ENCODE results near the gene ZC2HC1C.
A peak's percentile ranks its signal among the peaks of the same experiment; 100 is the strongest.

Gene ZC2HC1C

GRCh38 chr14:75088153-75088552, 18.7 kb downstream of the ZC2HC1C start:
- DNase-seq (ENCODE audit: insufficient read length, low spot score) (no peak), FAIRE-seq (no peak)
- TF ChIP-seq POU2F2 (IDR thresholded peaks at IDR 0.05; ENCODE audit: low read depth, low read length) = no peak
- no peak for TF ChIP-seq PAX5 (IDR thresholded peaks at IDR 0.05; ENCODE audit: insufficient read depth, low read length, severe bottlenecking)
- TF ChIP-seq SPI1 (IDR thresholded peaks at IDR 0.05; ENCODE audit: low read depth, low read length) = no peak

GRCh38 chr14:75088566-75089373, 19.3 kb downstream of the ZC2HC1C start:
- FAIRE-seq (peak; percentile 72), DNase-seq (ENCODE audit: insufficient read length, low spot score) (peak; percentile 15)
- no peak for TF ChIP-seq POLR2A (IDR thresholded peaks at IDR 0.05; ENCODE audit: low read depth, low read length)
- no peak for TF ChIP-seq PAX5 (IDR thresholded peaks at IDR 0.05; ENCODE audit: insufficient read depth, low read length, severe bottlenecking)
- TF ChIP-seq POU2F2 (IDR thresholded peaks at IDR 0.05; ENCODE audit: low read depth, low read length) = no peak
- no peak for TF ChIP-seq TAF1 (IDR thresholded peaks at IDR 0.05; ENCODE audit: low read depth, low read length)
- TF ChIP-seq POLR2AphosphoS5 (IDR thresholded peaks at IDR 0.05; ENCODE audit: low read depth, low read length) = no peak
- TF ChIP-seq SPI1 (IDR thresholded peaks at IDR 0.05; ENCODE audit: low read depth, low read length) = no peak

GRCh38 chr14:75090353-75090752, 20.9 kb downstream of the ZC2HC1C start:
- TF ChIP-seq SPI1 (IDR thresholded peaks at IDR 0.05; ENCODE audit: low read depth, low read length) (no peak), TAF1 (IDR thresholded peaks at IDR 0.05; ENCODE audit: low read depth, low read length) (no peak), PAX5 (IDR thresholded peaks at IDR 0.05; ENCODE audit: insufficient read depth, low read length, severe bottlenecking) (no peak), POU2F2 (IDR thresholded peaks at IDR 0.05; ENCODE audit: low read depth, low read length) (no peak), POLR2AphosphoS5 (IDR thresholded peaks at IDR 0.05; ENCODE audit: low read depth, low read length) (no peak), POLR2A (IDR thresholded peaks at IDR 0.05; ENCODE audit: low read depth, low read length) (no peak)

GRCh38 chr14:75091251-75091650, 21.8 kb downstream of the ZC2HC1C start:
- TF ChIP-seq POLR2AphosphoS5 (IDR thresholded peaks at IDR 0.05; ENCODE audit: low read depth, low read length) (no peak), SPI1 (IDR thresholded peaks at IDR 0.05; ENCODE audit: low read depth, low read length) (no peak), POLR2A (IDR thresholded peaks at IDR 0.05; ENCODE audit: low read depth, low read length) (no peak), TAF1 (IDR thresholded peaks at IDR 0.05; ENCODE audit: low read depth, low read length) (no peak), PAX5 (IDR thresholded peaks at IDR 0.05; ENCODE audit: insufficient read depth, low read length, severe bottlenecking) (no peak), POU2F2 (IDR thresholded peaks at IDR 0.05; ENCODE audit: low read depth, low read length) (no peak)
- DNase-seq (ENCODE audit: insufficient read length, low spot score) = no peak
- no peak for FAIRE-seq

More at GRCh38 chr14:75090353-75090752, 20.9 kb downstream of the ZC2HC1C start:
- DNase-seq (ENCODE audit: insufficient read length, low spot score) = no peak
- no peak for FAIRE-seq

- DNase-seq (ENCODE audit: insufficient read length, low spot score) (no peak), FAIRE-seq (no peak)
- TF ChIP-seq TAF1 (IDR thresholded peaks at IDR 0.05; ENCODE audit: low read depth, low read length) = no peak
- TF ChIP-seq SPI1 (IDR thresholded peaks at IDR 0.05; ENCODE audit: low read depth, low read length) = no peak
- no peak for TF ChIP-seq POLR2A (IDR thresholded peaks at IDR 0.05; ENCODE audit: low read depth, low read length)
- TF ChIP-seq POLR2AphosphoS5 (IDR thresholded peaks at IDR 0.05; ENCODE audit: low read depth, low read length) = no peak
- TF ChIP-seq POU2F2 (IDR thresholded peaks at IDR 0.05; ENCODE audit: low read depth, low read length) = no peak
- TF ChIP-seq PAX5 (IDR thresholded peaks at IDR 0.05; ENCODE audit: insufficient read depth, low read length, severe bottlenecking) = no peak
These were observed 23.3 kb downstream of the ZC2HC1C start for GRCh38 chr14:75092698-75093097.

GRCh38 chr14:75094896-75095295, 25.5 kb downstream of the ZC2HC1C start:
- FAIRE-seq (no peak), DNase-seq (ENCODE audit: insufficient read length, low spot score) (no peak)
- TF ChIP-seq POU2F2 (IDR thresholded peaks at IDR 0.05; ENCODE audit: low read depth, low read length) = no peak
- no peak for TF ChIP-seq PAX5 (IDR thresholded peaks at IDR 0.05; ENCODE audit: insufficient read depth, low read length, severe bottlenecking)
- TF ChIP-seq POLR2A (IDR thresholded peaks at IDR 0.05; ENCODE audit: low read depth, low read length) = no peak
- no peak for TF ChIP-seq SPI1 (IDR thresholded peaks at IDR 0.05; ENCODE audit: low read depth, low read length)

GRCh38 chr14:75095690-75096089, 26.2 kb downstream of the ZC2HC1C start:
- DNase-seq (ENCODE audit: insufficient read length, low spot score) (no peak), FAIRE-seq (no peak)
- TF ChIP-seq POLR2AphosphoS5 (IDR thresholded peaks at IDR 0.05; ENCODE audit: low read depth, low read length) (no peak), PAX5 (IDR thresholded peaks at IDR 0.05; ENCODE audit: insufficient read depth, low read length, severe bottlenecking) (no peak), POU2F2 (IDR thresholded peaks at IDR 0.05; ENCODE audit: low read depth, low read length) (no peak), POLR2A (IDR thresholded peaks at IDR 0.05; ENCODE audit: low read depth, low read length) (no peak), SPI1 (IDR thresholded peaks at IDR 0.05; ENCODE audit: low read depth, low read length) (no peak), TAF1 (IDR thresholded peaks at IDR 0.05; ENCODE audit: low read depth, low read length) (no peak)

- FAIRE-seq = no peak
- TF ChIP-seq POU2F2 (IDR thresholded peaks at IDR 0.05; ENCODE audit: low read depth, low read length) = no peak
- TF ChIP-seq POLR2A (IDR thresholded peaks at IDR 0.05; ENCODE audit: low read depth, low read length) = no peak
- no peak for TF ChIP-seq POLR2AphosphoS5 (IDR thresholded peaks at IDR 0.05; ENCODE audit: low read depth, low read length)
- no peak for TF ChIP-seq PAX5 (IDR thresholded peaks at IDR 0.05; ENCODE audit: insufficient read depth, low read length, severe bottlenecking)
- TF ChIP-seq TAF1 (IDR thresholded peaks at IDR 0.05; ENCODE audit: low read depth, low read length) = no peak
- TF ChIP-seq SPI1 (IDR thresholded peaks at IDR 0.05; ENCODE audit: low read depth, low read length) = no peak
- no peak for DNase-seq (ENCODE audit: insufficient read length, low spot score)
These were observed 27.5 kb downstream of the ZC2HC1C start for GRCh38 chr14:75096959-75097358.

GRCh38 chr14:75098212-75098611, 28.8 kb downstream of the ZC2HC1C start:
- DNase-seq (ENCODE audit: insufficient read length, low spot score) = no peak
- TF ChIP-seq TAF1 (IDR thresholded peaks at IDR 0.05; ENCODE audit: low read depth, low read length) (no peak), PAX5 (IDR thresholded peaks at IDR 0.05; ENCODE audit: insufficient read depth, low read length, severe bottlenecking) (no peak), POLR2AphosphoS5 (IDR thresholded peaks at IDR 0.05; ENCODE audit: low read depth, low read length) (no peak), POU2F2 (IDR thresholded peaks at IDR 0.05; ENCODE audit: low read depth, low read length) (no peak), POLR2A (IDR thresholded peaks at IDR 0.05; ENCODE audit: low read depth, low read length) (no peak), SPI1 (IDR thresholded peaks at IDR 0.05; ENCODE audit: low read depth, low read length) (no peak)
- no peak for FAIRE-seq

Data from GM12891 (cell line).